Activated B cell treated with CpG ODN at 0.5 μM for 24 hours (primary cell): Measurements from ENCODE around the gene RNF133. TPM values are rescaled to one million over a fixed set of nuclear protein-coding genes. Genes with fewer than 3 reads are reported as not detected.

Experiments used
- ATAC-seq: fragments of 200-7000 bp; cut with Tn5 transposase; one replicate; pipeline ENCODE4 v1.10.0; 2021; ENCODE audit warnings: low read depth, mild to moderate bottlenecking, moderate library complexity
- CTCF ChIA-PET: fragments of 350-600 bp; sonication (Branson Sonifier 250); formaldehyde crosslinking; loops from one replicate; lab custom pipeline; 2021; ENCODE audit warnings: antibody characterized with exemption; lab: Charles Lee
- POLR2A ChIA-PET: fragments of 350-600 bp; sonication (Branson Sonifier 250); formaldehyde crosslinking; loops from one replicate; lab custom pipeline; 2021; ENCODE audit warnings: antibody characterized with exemption; lab: Charles Lee
- DNase-seq: peaks from one replicate; pipeline ENCODE4 v3.0.0; 2022
- H3K27ac Mint-ChIP-seq: one replicate; pipeline ENCODE4 v1.8.0; 2020; ENCODE audit warnings: mixed read lengths
- H3K27me3 Mint-ChIP-seq: one replicate; pipeline ENCODE4 v1.8.0; 2021; ENCODE audit warnings: mixed read lengths
- H3K36me3 Mint-ChIP-seq: one replicate; pipeline ENCODE4 v1.8.0; 2021; ENCODE audit warnings: low read depth, mixed read lengths
- H3K4me1 Mint-ChIP-seq: one replicate; pipeline ENCODE4 v1.8.0; 2021; ENCODE audit warnings: mixed read lengths
- H3K4me3 Mint-ChIP-seq: one replicate; pipeline ENCODE4 v1.8.0; 2020; ENCODE audit warnings: mild to moderate bottlenecking, mixed read lengths
- H3K9me3 Mint-ChIP-seq: one replicate; pipeline ENCODE4 v1.8.0; 2020; ENCODE audit warnings: mixed read lengths
- intact Hi-C: fragments of 100-400 bp; cut with micrococcal nuclease; formaldehyde crosslinking; loops from one replicate; pipeline ENCODE4 v1.15.1; 2024
- total RNA-seq: library from RNA; stranded (reverse); gene quantifications from 2 replicates; pipeline ENCODE4 v1.2.3, GENCODE V29; 2022
- TF ChIP-seq, protein P1 (sequence below): fragments of 200-600 bp; IDR thresholded peaks from one replicate; pipeline ENCODE4 v1.8.0; 2022; ENCODE audit warnings: antibody characterized with exemption, mild to moderate bottlenecking

Gene RNF133
- total RNA-seq, 1 donor from 2014 or later, result not detected

DNA sequence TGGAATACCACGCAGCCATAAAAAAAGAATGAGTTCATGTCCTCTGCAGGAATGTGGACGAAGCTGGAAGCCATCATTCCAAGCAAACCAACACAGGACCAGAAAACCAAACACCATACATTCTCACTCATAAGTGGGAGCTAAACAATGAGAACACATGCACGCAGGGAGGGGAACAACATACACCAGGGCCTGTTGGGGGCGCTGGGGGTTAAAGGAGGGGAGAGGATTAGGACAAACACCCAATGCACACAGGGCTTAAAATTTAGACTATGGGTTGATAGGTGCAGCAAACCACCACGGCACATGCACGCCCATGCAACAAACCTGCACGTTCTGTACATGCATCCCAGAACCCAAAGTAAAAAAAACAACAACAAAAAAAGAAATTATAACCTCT lies 23.3 kb downstream of the RNF133 start:
- CTCF ChIA-PET, result no interaction called here
- ATAC-seq (no peak), DNase-seq (no peak)
- Mint-ChIP-seq H3K9me3 (no peaks in the 10 kb centered on the region), H3K36me3 (no peaks in the 10 kb centered on the region), H3K4me3 (no peak overlapping the region), H3K27me3 (no peaks in the 10 kb centered on the region), H3K27ac (no peak overlapping the region), H3K4me1 (no peaks in the 10 kb centered on the region)
- POLR2A ChIA-PET, result no interaction called here
- TF ChIP-seq, protein P1, sequence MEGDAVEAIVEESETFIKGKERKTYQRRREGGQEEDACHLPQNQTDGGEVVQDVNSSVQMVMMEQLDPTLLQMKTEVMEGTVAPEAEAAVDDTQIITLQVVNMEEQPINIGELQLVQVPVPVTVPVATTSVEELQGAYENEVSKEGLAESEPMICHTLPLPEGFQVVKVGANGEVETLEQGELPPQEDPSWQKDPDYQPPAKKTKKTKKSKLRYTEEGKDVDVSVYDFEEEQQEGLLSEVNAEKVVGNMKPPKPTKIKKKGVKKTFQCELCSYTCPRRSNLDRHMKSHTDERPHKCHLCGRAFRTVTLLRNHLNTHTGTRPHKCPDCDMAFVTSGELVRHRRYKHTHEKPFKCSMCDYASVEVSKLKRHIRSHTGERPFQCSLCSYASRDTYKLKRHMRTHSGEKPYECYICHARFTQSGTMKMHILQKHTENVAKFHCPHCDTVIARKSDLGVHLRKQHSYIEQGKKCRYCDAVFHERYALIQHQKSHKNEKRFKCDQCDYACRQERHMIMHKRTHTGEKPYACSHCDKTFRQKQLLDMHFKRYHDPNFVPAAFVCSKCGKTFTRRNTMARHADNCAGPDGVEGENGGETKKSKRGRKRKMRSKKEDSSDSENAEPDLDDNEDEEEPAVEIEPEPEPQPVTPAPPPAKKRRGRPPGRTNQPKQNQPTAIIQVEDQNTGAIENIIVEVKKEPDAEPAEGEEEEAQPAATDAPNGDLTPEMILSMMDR, result no peak
- intact Hi-C loops, result no loop called here

DNA sequence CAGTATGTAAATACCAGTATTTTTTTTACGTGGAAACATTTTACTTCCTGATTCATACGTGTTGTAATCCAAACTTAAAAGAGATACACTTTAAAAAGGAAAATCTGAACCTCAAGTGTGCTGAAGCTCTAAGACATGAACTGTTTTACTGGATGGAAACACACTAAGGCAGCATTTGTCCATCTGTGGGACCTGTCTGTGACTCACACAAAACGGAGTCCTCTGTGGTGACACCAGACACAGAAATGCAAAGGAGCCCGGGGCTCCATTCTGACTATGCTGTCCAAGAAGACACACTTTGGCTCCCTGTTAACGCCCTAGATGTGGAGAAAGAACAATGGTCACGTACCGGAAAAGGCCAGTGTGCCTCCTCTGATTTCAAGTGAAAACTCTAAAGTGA lies 23.9 kb downstream of the RNF133 start:
- no peak overlapping the region for H3K27ac Mint-ChIP-seq
- no peaks in the 10 kb centered on the region for H3K27me3 Mint-ChIP-seq
- ChIA-PET POLR2A (no interaction called here), CTCF (no interaction called here)
- no peak overlapping the region for H3K4me3 Mint-ChIP-seq
- intact Hi-C loops, result no loop called here
- H3K9me3 Mint-ChIP-seq, result peaks cover 1% of the 10 kb centered on the region
- ATAC-seq, result no peak
- H3K36me3 Mint-ChIP-seq, result no peaks in the 10 kb centered on the region
- no peaks in the 10 kb centered on the region for H3K4me1 Mint-ChIP-seq
- TF ChIP-seq, protein P1, result no peak
- DNase-seq, result no peak

DNA sequence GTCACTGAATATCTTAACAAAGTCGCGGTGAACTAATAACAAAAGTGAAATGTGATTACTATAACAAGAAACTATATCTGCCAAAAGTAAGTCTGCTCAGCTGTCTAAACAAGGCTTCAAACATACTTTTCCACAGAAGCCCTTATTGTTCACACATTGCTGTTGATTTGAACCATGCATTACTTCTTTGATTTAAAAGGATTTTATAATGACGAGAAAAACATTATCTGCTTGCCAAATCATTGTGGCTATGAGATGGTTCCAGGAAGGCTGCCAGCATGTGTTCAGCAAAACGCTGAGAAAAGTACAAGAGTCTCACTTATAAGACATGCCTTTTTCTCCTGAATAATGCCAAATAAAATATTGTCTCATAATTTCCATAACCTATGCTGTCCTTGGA lies 24.4 kb downstream of the RNF133 start:
- no peak overlapping the region for H3K4me3 Mint-ChIP-seq
- H3K27me3 Mint-ChIP-seq, result no peaks in the 10 kb centered on the region
- no peaks in the 10 kb centered on the region for H3K4me1 Mint-ChIP-seq
- peaks cover 6% of the 10 kb centered on the region for H3K9me3 Mint-ChIP-seq
- ChIA-PET CTCF (no interaction called here), POLR2A (no interaction called here)
- DNase-seq (no peak), ATAC-seq (no peak)
- no peak overlapping the region for H3K27ac Mint-ChIP-seq
- no peaks in the 10 kb centered on the region for H3K36me3 Mint-ChIP-seq
- TF ChIP-seq, protein P1, result no peak
- intact Hi-C loops, result no loop called here

DNA sequence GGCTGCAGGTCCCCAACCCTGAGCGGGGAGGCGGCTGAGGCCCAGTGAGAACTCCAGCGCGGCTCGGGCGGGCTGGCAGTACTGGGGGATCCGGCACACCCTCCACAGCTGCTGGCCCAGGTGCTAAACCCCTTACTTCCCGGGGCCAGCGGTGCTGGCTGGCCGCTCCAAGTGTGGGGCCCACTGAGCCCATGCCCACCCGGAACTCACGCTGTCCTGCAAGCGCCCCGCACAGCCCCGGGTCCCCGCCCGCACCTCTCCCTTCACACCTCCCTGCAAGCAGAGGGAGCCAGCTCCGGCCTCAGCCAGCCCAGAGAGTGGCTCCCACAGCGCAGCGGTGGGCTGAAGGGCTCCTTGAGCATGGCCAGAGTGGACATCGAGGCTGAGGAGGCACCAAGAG lies 25.0 kb downstream of the RNF133 start:
- intact Hi-C loops, result no loop called here
- ChIA-PET POLR2A (no interaction called here), CTCF (no interaction called here)
- DNase-seq (no peak), ATAC-seq (no peak)
- H3K4me1 Mint-ChIP-seq, result no peaks in the 10 kb centered on the region
- no peaks in the 10 kb centered on the region for H3K36me3 Mint-ChIP-seq
- H3K4me3 Mint-ChIP-seq, result no peak overlapping the region
- TF ChIP-seq, protein P1, result no peak
- no peaks in the 10 kb centered on the region for H3K27me3 Mint-ChIP-seq
- no peak overlapping the region for H3K27ac Mint-ChIP-seq
- H3K9me3 Mint-ChIP-seq, result peaks cover 6% of the 10 kb centered on the region

DNA sequence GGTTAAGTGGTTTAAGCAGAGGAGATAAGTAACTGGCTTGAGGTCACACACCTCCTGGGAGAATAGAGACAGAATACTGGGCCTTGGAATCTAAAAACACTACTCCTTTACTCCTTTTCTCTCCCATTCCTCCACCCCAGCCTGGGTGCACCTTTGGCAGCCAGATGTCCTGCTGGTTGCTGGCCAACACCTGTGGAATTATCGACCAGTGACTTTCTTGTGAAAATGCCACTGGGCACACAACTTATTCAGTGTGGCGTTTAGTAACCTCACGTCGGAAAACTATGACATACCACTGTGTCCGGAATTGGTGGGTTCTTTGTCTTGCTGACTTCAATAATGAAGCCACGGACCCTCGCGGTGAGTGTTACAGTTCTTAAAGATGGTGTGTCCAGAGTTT lies 26.4 kb downstream of the RNF133 start:
- no peak overlapping the region for H3K4me3 Mint-ChIP-seq
- DNase-seq (no peak), ATAC-seq (no peak)
- H3K9me3 Mint-ChIP-seq, result peaks cover 8% of the 10 kb centered on the region
- POLR2A ChIA-PET, result no interaction called here
- no peak overlapping the region for H3K27ac Mint-ChIP-seq
- H3K27me3 Mint-ChIP-seq, result no peaks in the 10 kb centered on the region
- TF ChIP-seq, protein P1, result no peak
- no peaks in the 10 kb centered on the region for H3K4me1 Mint-ChIP-seq
- intact Hi-C loops, result no loop called here
- CTCF ChIA-PET, result no interaction called here
- H3K36me3 Mint-ChIP-seq, result no peaks in the 10 kb centered on the region
